HEK293 (cell line): ENCODE results near the gene B9D1.
A peak's percentile ranks its signal among the peaks of the same experiment; 100 is the strongest.

ENCODE experiments used
- GLI2 ChIP-seq: fragments of 450-650 bp; formaldehyde crosslinking; IDR thresholded peaks from 2 replicates; pipeline ENCODE4; 2017; ENCODE audit warnings: missing biosample characterization, missing genetic modification characterization, low read depth, borderline replicate concordance
- GLIS1 ChIP-seq: fragments of 450-650 bp; formaldehyde crosslinking; IDR thresholded peaks from 2 replicates; pipeline ENCODE4 v1.5.1; 2016; ENCODE audit warnings: missing biosample characterization, missing genetic modification characterization
- KLF1 ChIP-seq: fragments of 450-650 bp; formaldehyde crosslinking; IDR thresholded peaks from 2 replicates; pipeline ENCODE4 v1.5.1; 2016; ENCODE audit warnings: missing biosample characterization, missing genetic modification characterization
- SCRT1 ChIP-seq: fragments of 450-650 bp; formaldehyde crosslinking; IDR thresholded peaks from 2 replicates; pipeline ENCODE4 v1.5.1; 2016; ENCODE audit warnings: missing biosample characterization, missing genetic modification characterization, borderline replicate concordance
- SP2 ChIP-seq: fragments of 450-650 bp; formaldehyde crosslinking; IDR thresholded peaks from 2 replicates; pipeline ENCODE4 v1.5.1; 2016; ENCODE audit warnings: missing biosample characterization, missing genetic modification characterization
- YY2 ChIP-seq: fragments of 450-650 bp; formaldehyde crosslinking; IDR thresholded peaks from 2 replicates; pipeline ENCODE4 v1.5.1; 2016; ENCODE audit warnings: missing biosample characterization, missing genetic modification characterization
- ZEB2 ChIP-seq: fragments of 450-650 bp; formaldehyde crosslinking; IDR thresholded peaks from 2 replicates; pipeline ENCODE4 v1.5.1; 2016; ENCODE audit warnings: missing biosample characterization, missing genetic modification characterization
- ZNF138 ChIP-seq: fragments of 450-650 bp; formaldehyde crosslinking; IDR thresholded peaks from 2 replicates; pipeline ENCODE4 v1.5.1; 2016; ENCODE audit warnings: missing biosample characterization, missing genetic modification characterization, borderline replicate concordance
- ZNF184 ChIP-seq: fragments of 450-650 bp; IDR thresholded peaks from 2 replicates; pipeline ENCODE4 v1.5.1; 2018; ENCODE audit warnings: missing biosample characterization, mild to moderate bottlenecking, missing genetic modification characterization
- ZNF19 ChIP-seq: fragments of 450-650 bp; formaldehyde crosslinking; IDR thresholded peaks from 2 replicates; pipeline ENCODE4; 2016; ENCODE audit warnings: missing biosample characterization, missing genetic modification characterization, low read depth
- ZNF302 ChIP-seq: fragments of 450-650 bp; formaldehyde crosslinking; IDR thresholded peaks from 2 replicates; pipeline ENCODE4 v1.5.1; 2016; ENCODE audit warnings: missing biosample characterization, missing genetic modification characterization, low read depth
- ZNF416 ChIP-seq: fragments of 450-650 bp; formaldehyde crosslinking; IDR thresholded peaks from 2 replicates; pipeline ENCODE4 v1.5.1; 2016; ENCODE audit warnings: missing biosample characterization, missing genetic modification characterization
- ZNF521 ChIP-seq: fragments of 450-650 bp; formaldehyde crosslinking; IDR thresholded peaks from 2 replicates; pipeline ENCODE4 v1.5.1; 2017; ENCODE audit warnings: missing biosample characterization, mild to moderate bottlenecking, missing genetic modification characterization
- ZNF558 ChIP-seq: fragments of 450-650 bp; formaldehyde crosslinking; IDR thresholded peaks from 2 replicates; pipeline ENCODE4 v1.5.1; 2016; ENCODE audit warnings: missing biosample characterization, missing genetic modification characterization
- ZNF654 ChIP-seq: fragments of 450-650 bp; formaldehyde crosslinking; IDR thresholded peaks from 2 replicates; pipeline ENCODE4 v1.5.1; 2016; ENCODE audit warnings: low read depth, missing biosample characterization, missing genetic modification characterization
- ZNF660 ChIP-seq: fragments of 450-650 bp; IDR thresholded peaks from 2 replicates; pipeline ENCODE4 v1.5.1; 2018; ENCODE audit warnings: missing biosample characterization, mild to moderate bottlenecking, missing genetic modification characterization
- ZNF664 ChIP-seq: fragments of 450-650 bp; formaldehyde crosslinking; IDR thresholded peaks from 2 replicates; pipeline ENCODE4 v1.5.1; 2016; ENCODE audit warnings: missing biosample characterization, missing genetic modification characterization
- ZNF830 ChIP-seq: fragments of 450-650 bp; IDR thresholded peaks from 2 replicates; pipeline ENCODE4 v1.5.0; 2018; ENCODE audit warnings: missing biosample characterization, missing genetic modification characterization, low read depth, mild to moderate bottlenecking, moderate library complexity
- ZSCAN16 ChIP-seq: fragments of 450-650 bp; formaldehyde crosslinking; IDR thresholded peaks from 2 replicates; pipeline ENCODE4 v1.5.1; 2016; ENCODE audit warnings: missing biosample characterization, missing genetic modification characterization
- ZSCAN30 ChIP-seq: fragments of 450-650 bp; IDR thresholded peaks from 2 replicates; pipeline ENCODE4 v1.5.1; 2018; ENCODE audit warnings: missing biosample characterization, mild to moderate bottlenecking, missing genetic modification characterization, moderate library complexity
- TF ChIP-seq, protein P1 (sequence below): fragments of 450-650 bp; formaldehyde crosslinking; IDR thresholded peaks from 2 replicates; pipeline ENCODE4 v1.5.1; 2016; ENCODE audit warnings: missing biosample characterization, missing genetic modification characterization
- TF ChIP-seq, protein P2 (sequence below): fragments of 450-650 bp; formaldehyde crosslinking; IDR thresholded peaks from 2 replicates; pipeline ENCODE4 v1.5.1; 2017; ENCODE audit warnings: missing biosample characterization, missing genetic modification characterization
- TF ChIP-seq, protein P3 (sequence below): fragments of 450-650 bp; formaldehyde crosslinking; IDR thresholded peaks from 2 replicates; pipeline ENCODE4 v1.5.1; 2016; ENCODE audit warnings: missing biosample characterization, missing genetic modification characterization
- TF ChIP-seq, protein P4 (sequence below): fragments of 450-650 bp; formaldehyde crosslinking; IDR thresholded peaks from 2 replicates; pipeline ENCODE4; 2016; ENCODE audit warnings: missing biosample characterization, missing genetic modification characterization
- TF ChIP-seq, protein P5 (sequence below): fragments of 450-650 bp; IDR thresholded peaks from 2 replicates; pipeline ENCODE4 v1.5.1; 2018; ENCODE audit warnings: missing biosample characterization, mild to moderate bottlenecking, missing genetic modification characterization
- TF ChIP-seq, protein P6 (sequence below): fragments of 450-650 bp; formaldehyde crosslinking; IDR thresholded peaks from 2 replicates; pipeline ENCODE4 v1.5.1; 2016; ENCODE audit warnings: missing biosample characterization, missing genetic modification characterization
- TF ChIP-seq, protein P7 (sequence below): fragments of 450-650 bp; formaldehyde crosslinking; IDR thresholded peaks from 2 replicates; pipeline ENCODE4 v1.5.1; 2017; ENCODE audit warnings: missing biosample characterization, missing genetic modification characterization

The B9D1 gene

DNA sequence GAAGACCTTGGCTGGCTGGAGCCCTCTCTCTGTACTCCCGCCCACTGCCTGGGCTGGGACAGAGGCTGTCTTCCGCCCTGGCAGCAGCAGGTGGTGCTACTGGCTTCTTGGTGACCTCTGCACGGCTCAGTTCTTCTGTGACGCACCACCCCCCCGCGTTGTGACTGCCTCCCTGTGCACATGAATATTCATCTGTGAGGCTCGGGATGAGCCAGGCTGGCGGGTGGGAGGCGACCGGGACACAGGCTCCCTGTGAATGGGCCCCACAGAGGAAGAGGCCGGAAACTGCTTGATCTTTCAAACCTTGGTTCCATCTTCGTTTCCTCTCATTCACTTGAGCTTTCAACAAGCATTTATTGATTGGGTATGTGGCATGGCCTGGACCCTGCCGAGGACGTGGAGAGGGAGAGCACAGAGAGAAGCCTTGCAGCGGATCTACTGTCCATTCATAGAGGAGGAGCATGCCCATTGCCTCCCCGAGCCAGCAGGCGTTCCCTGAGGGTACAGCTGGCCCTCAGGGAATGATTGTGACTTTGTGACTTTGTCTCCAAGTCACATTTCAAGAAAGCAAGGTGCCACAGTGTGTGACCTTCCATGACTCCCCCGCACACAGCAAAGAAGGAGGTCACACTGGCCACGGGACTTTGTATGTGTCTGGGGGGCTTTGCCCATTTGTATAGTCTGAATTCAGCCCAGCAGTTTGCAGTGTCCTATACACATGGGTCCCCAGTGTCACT is 45.0 kb downstream of the B9D1 start (continued):
- TF ChIP-seq ZNF138 (tag by site-specific recombination) (no peak), ZSCAN30 (tag by site-specific recombination) (peak; percentile 60; the same call in 1 of the 2 replicates), ZSCAN16 (tag by site-specific recombination) (no peak), ZNF654 (tag by site-specific recombination) (peak; percentile 73), ZNF521 (tag by site-specific recombination) (no peak), YY2 (tag by site-specific recombination) (no peak), ZNF558 (tag by site-specific recombination) (no peak), SP2 (tag by site-specific recombination) (peak; percentile 74), ZNF302 (tag by site-specific recombination) (no peak), KLF1 (no peak), GLI2 (tag by site-specific recombination) (no peak), ZNF416 (tag by site-specific recombination) (no peak), GLIS1 (tag by site-specific recombination) (peak; percentile 95), ZEB2 (no peak), SCRT1 (tag by site-specific recombination) (peak; percentile 38; the same call in 1 of the 2 replicates), ZNF19 (no peak), ZNF184 (tag by site-specific recombination) (no peak), ZNF830 (no peak), ZNF664 (tag by site-specific recombination) (no peak), ZNF660 (tag by site-specific recombination) (0 out of 2 replicates have a peak, but pooled peaks have one; percentile 22)
- TF ChIP-seq, protein P1, sequence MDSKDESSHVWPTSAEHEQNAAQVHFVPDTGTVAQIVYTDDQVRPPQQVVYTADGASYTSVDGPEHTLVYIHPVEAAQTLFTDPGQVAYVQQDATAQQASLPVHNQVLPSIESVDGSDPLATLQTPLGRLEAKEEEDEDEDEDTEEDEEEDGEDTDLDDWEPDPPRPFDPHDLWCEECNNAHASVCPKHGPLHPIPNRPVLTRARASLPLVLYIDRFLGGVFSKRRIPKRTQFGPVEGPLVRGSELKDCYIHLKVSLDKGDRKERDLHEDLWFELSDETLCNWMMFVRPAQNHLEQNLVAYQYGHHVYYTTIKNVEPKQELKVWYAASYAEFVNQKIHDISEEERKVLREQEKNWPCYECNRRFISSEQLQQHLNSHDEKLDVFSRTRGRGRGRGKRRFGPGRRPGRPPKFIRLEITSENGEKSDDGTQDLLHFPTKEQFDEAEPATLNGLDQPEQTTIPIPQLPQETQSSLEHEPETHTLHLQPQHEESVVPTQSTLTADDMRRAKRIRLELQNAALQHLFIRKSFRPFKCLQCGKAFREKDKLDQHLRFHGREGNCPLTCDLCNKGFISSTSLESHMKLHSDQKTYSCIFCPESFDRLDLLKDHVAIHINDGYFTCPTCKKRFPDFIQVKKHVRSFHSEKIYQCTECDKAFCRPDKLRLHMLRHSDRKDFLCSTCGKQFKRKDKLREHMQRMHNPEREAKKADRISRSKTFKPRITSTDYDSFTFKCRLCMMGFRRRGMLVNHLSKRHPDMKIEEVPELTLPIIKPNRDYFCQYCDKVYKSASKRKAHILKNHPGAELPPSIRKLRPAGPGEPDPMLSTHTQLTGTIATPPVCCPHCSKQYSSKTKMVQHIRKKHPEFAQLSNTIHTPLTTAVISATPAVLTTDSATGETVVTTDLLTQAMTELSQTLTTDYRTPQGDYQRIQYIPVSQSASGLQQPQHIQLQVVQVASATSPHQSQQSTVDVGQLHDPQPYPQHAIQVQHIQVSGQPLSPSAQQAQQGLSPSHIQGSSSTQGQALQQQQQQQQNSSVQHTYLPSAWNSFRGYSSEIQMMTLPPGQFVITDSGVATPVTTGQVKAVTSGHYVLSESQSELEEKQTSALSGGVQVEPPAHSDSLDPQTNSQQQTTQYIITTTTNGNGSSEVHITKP: peak; percentile 75
- TF ChIP-seq, protein P2, sequence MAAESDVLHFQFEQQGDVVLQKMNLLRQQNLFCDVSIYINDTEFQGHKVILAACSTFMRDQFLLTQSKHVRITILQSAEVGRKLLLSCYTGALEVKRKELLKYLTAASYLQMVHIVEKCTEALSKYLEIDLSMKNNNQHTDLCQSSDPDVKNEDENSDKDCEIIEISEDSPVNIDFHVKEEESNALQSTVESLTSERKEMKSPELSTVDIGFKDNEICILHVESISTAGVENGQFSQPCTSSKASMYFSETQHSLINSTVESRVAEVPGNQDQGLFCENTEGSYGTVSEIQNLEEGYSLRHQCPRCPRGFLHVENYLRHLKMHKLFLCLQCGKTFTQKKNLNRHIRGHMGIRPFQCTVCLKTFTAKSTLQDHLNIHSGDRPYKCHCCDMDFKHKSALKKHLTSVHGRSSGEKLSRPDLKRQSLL: no peak
- TF ChIP-seq, protein P3, sequence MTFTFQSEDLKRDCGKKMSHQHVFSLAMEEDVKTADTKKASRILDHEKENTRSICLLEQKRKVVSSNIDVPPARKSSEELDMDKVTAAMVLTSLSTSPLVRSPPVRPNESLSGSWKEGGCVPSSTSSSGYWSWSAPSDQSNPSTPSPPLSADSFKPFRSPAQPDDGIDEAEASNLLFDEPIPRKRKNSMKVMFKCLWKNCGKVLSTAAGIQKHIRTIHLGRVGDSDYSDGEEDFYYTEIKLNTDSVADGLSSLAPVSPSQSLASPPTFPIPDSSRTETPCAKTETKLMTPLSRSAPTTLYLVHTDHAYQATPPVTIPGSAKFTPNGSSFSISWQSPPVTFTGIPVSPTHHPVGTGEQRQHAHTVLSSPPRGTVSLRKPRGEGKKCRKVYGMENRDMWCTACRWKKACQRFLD (tag by site-specific recombination): no peak
- TF ChIP-seq, protein P4, sequence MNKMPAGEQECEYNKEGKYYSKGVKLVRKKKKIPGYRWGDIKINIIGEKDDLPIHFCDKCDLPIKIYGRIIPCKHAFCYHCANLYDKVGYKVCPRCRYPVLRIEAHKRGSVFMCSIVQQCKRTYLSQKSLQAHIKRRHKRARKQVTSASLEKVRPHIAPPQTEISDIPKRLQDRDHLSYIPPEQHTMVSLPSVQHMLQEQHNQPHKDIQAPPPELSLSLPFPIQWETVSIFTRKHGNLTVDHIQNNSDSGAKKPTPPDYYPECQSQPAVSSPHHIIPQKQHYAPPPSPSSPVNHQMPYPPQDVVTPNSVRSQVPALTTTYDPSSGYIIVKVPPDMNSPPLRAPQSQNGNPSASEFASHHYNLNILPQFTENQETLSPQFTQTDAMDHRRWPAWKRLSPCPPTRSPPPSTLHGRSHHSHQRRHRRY (tag by site-specific recombination): no peak
- TF ChIP-seq, protein P5, sequence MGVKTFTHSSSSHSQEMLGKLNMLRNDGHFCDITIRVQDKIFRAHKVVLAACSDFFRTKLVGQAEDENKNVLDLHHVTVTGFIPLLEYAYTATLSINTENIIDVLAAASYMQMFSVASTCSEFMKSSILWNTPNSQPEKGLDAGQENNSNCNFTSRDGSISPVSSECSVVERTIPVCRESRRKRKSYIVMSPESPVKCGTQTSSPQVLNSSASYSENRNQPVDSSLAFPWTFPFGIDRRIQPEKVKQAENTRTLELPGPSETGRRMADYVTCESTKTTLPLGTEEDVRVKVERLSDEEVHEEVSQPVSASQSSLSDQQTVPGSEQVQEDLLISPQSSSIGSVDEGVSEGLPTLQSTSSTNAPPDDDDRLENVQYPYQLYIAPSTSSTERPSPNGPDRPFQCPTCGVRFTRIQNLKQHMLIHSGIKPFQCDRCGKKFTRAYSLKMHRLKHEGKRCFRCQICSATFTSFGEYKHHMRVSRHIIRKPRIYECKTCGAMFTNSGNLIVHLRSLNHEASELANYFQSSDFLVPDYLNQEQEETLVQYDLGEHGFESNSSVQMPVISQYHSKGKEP (tag by site-specific recombination): no peak
- TF ChIP-seq, protein P6, sequence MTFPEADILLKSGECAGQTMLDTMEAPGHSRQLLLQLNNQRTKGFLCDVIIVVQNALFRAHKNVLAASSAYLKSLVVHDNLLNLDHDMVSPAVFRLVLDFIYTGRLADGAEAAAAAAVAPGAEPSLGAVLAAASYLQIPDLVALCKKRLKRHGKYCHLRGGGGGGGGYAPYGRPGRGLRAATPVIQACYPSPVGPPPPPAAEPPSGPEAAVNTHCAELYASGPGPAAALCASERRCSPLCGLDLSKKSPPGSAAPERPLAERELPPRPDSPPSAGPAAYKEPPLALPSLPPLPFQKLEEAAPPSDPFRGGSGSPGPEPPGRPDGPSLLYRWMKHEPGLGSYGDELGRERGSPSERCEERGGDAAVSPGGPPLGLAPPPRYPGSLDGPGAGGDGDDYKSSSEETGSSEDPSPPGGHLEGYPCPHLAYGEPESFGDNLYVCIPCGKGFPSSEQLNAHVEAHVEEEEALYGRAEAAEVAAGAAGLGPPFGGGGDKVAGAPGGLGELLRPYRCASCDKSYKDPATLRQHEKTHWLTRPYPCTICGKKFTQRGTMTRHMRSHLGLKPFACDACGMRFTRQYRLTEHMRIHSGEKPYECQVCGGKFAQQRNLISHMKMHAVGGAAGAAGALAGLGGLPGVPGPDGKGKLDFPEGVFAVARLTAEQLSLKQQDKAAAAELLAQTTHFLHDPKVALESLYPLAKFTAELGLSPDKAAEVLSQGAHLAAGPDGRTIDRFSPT (tag by site-specific recombination): no peak
- TF ChIP-seq, protein P7, sequence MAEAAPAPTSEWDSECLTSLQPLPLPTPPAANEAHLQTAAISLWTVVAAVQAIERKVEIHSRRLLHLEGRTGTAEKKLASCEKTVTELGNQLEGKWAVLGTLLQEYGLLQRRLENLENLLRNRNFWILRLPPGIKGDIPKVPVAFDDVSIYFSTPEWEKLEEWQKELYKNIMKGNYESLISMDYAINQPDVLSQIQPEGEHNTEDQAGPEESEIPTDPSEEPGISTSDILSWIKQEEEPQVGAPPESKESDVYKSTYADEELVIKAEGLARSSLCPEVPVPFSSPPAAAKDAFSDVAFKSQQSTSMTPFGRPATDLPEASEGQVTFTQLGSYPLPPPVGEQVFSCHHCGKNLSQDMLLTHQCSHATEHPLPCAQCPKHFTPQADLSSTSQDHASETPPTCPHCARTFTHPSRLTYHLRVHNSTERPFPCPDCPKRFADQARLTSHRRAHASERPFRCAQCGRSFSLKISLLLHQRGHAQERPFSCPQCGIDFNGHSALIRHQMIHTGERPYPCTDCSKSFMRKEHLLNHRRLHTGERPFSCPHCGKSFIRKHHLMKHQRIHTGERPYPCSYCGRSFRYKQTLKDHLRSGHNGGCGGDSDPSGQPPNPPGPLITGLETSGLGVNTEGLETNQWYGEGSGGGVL (tag by site-specific recombination): no peak
